A673 (cell line): Measurements from ENCODE around the gene PNPT1.

ENCODE experiments used
- EZH2 ChIP-seq: fragments of 200-600 bp; sonication (generic); IDR thresholded peaks from 2 replicates; pipeline ENCODE4 v1.6.1; 2017; ENCODE audit warnings: borderline replicate concordance, low read depth, mild to moderate bottlenecking, mixed read lengths, antibody characterized with exemption, low read length; ENCODE audit not compliant: poor library complexity, severe bottlenecking
- TF ChIP-seq, protein P1 (sequence below): fragments of 300-800, 200-600 bp; sonication (generic); conservative IDR thresholded peaks from 2 replicates; pipeline ENCODE4 v1.5.1; 2017; ENCODE audit warnings: low read depth, mild to moderate bottlenecking, antibody characterized with exemption, low read length, moderate library complexity, mixed read lengths

DNA sequence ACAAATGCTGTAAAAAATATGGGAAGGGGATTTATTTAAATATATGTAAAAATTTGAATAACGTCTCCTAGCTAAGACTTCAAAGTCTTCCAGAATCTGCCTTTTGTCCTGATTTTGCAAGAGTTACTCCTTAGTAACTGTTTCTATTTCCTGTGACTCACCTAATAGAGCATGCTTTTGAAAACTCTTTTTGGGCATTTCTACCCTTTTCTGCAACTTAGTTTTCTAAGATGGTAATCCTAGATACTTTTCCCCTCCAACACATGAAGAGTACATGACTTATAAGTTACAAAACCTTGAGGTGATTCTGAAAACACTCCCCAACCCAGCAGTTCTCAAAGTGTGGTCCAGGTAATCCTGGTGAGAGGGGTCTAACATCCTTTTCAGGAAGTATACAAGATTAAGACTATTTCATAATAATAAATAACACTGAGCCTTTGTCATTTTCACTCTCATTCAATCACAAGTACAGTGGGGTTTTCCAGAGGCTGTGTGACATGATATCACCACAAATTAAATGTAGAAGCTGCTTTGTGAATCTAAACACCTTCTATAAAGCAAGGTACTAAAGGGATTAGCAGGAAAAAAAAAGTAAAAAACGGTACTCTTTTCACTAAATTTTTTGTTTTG is 108.1 kb downstream of the PNPT1 start:
- TF ChIP-seq, protein P1, sequence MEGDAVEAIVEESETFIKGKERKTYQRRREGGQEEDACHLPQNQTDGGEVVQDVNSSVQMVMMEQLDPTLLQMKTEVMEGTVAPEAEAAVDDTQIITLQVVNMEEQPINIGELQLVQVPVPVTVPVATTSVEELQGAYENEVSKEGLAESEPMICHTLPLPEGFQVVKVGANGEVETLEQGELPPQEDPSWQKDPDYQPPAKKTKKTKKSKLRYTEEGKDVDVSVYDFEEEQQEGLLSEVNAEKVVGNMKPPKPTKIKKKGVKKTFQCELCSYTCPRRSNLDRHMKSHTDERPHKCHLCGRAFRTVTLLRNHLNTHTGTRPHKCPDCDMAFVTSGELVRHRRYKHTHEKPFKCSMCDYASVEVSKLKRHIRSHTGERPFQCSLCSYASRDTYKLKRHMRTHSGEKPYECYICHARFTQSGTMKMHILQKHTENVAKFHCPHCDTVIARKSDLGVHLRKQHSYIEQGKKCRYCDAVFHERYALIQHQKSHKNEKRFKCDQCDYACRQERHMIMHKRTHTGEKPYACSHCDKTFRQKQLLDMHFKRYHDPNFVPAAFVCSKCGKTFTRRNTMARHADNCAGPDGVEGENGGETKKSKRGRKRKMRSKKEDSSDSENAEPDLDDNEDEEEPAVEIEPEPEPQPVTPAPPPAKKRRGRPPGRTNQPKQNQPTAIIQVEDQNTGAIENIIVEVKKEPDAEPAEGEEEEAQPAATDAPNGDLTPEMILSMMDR: no peak
- TF ChIP-seq EZH2: no peak
